Stimulated activated CD8-positive, alpha-beta memory T cell treated with anti-CD3 and anti-CD28 coated beads, Interleukin-12 subunit alpha, Interleukin-12 subunit beta, amount 100 ng/mL, for 24 hours (primary cell): ENCODE data around the gene RFT1.
A peak's percentile ranks its signal among the peaks of the same experiment; 100 is the strongest.

Source experiments
- DNase-seq: peaks from one replicate; pipeline ENCODE4 v3.0.0-alpha.2; 2020; ENCODE audit errors: extremely low read depth

RFT1 gene

DNA sequence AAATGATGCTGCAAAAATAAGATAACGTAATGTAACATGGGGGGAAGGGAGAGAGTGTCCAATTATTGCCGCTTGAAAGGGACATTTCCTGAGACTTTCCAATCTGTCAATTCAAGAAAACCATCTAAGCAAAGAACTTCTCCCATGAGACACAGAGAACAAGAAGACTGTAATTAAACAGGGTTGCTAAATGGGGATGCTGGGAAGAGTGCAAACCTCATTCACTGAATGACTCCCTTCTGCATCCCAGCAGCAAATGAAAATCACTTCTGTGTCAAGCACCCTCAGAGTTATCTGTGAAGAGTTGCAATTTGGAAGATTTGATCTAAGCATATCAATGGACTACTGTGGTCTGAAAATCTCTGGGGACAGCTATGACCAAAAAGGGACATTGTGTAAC lies 3.6 kb downstream of the RFT1 start:
- DNase-seq, result no peak

DNA sequence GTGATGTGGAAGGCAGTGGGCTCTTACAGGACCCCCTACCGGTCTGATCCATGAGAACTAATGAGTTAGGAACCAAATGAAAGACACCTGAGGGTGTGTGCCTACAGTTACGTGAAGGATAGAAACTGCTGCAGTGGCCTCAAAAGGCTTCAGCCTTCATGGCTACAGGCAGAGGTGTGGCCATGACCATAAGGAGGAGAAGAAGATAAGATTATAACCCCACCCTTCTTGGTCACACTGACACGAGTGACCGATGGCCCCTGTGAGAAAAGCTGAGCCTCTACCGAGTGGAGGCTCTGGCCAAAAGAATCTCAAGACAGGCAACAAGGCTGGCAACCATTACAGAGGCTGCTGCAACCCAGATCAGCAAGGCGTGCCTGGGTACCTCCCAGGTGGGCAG lies 6.3 kb downstream of the RFT1 start:
- DNase-seq, result no peak

DNA sequence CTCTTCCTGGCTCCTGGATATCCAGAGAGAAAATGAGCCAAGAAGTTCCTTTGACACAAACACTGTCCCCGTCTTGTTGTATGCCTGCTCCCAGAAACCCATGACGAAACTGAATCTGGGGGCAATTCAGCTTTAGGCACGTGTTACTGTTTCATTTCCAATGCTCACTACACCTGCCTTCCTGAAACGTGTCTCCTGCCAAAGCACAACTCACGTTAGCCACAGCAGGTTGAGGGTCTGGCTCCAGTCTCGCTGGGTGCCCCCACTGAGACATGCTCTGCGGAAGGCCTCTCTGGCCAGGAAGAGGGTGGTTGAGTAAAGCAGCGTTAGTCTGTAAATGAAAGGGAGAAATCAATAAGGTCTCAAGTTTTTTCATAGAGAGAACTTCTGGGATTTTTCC lies 6.7 kb downstream of the RFT1 start:
- DNase-seq, result no peak

GRCh38 chr3:53122933-53123305 lies 7.3 kb downstream of the RFT1 start:
- no peak for DNase-seq

- DNase-seq, result no peak
These were observed 7.8 kb downstream of the RFT1 start for GRCh38 chr3:53122255-53122932.

GRCh38 chr3:53120336-53120735 lies 9.9 kb downstream of the RFT1 start:
- DNase-seq, result no peak

DNA sequence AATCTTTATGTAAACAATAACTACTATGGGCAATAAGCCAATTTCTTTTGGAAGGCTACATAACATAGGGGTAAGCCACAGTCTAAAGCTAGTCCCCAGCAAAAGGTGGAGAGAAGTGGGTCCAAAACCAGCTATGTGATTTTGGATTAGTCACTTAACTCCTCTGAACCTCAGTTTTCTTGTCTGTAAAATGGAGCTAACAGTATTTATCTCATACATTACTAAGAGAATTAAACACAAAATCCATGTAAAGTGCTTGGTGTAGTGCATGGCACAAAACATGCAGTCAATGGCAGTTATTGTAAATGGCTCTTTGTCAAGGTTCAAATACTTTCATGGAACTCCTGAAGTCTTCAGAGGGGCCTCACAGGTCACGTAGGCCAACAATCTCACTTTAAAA lies 13.3 kb downstream of the RFT1 start:
- DNase-seq, result no peak

DNA sequence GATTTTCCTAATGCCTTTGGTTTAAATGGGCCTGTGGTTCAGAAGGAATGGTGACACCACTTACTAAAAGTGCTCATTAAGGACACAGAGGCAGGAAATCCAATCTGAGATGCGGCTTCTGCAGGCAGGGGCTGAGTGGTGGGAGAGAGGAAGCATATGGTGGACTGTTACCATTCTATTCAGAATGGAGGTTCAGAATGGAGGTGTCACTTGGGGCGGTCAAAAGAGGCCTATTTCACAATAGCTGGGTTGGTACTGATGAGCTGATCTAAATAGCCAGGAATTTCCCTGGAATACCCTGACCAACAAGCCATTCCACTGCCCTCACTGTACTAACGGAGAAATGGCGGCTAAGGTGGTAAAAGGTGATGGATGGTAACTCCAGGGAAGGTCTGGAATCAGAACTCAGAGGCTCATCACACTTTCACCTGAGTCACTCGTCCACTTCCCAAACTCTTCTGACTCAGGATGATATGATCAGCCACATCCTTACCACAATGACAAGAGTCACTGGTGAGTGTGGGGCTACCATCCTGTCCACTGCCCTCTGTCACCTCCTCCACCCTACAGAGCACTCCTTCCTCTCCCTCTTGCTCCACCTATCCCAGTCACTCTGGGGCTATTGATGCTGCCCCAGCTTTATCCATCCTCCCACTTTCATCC lies 15.7 kb downstream of the RFT1 start:
- no peak for DNase-seq

DNA sequence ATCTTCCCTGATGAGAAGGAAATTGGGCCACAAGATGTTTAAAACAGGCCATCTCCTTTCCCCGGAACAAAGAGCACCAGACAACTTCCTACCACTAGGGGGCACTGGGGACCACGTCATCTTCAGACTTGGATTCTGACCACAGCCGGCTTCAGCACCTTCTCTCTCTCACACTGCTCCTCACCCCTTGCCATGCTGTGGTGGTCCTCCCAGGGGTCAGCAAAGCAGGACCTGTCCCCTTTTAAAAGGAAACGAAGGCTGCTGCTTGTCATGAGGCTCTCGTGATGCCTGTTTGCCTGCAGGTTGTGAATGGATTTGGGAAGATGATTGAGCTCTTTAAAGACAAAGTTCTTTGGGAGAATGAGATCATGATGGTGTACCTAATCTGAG lies 16.2 kb downstream of the RFT1 start:
- peak; percentile 54 for DNase-seq

GRCh38 chr3:53113293-53114010 lies 16.8 kb downstream of the RFT1 start:
- no peak for DNase-seq

GRCh38 chr3:53111822-53112221 lies 18.4 kb downstream of the RFT1 start:
- DNase-seq, result no peak

GRCh38 chr3:53109891-53110771 lies 20.1 kb downstream of the RFT1 start:
- DNase-seq, result no peak

- no peak for DNase-seq
These were observed 21.0 kb downstream of the RFT1 start for GRCh38 chr3:53109190-53109589.

- DNase-seq, result no peak
These were observed 25.5 kb downstream of the RFT1 start for GRCh38 chr3:53104762-53105161.

GRCh38 chr3:53103397-53104296 lies 26.6 kb downstream of the RFT1 start:
- no peak for DNase-seq

GRCh38 chr3:53102601-53103147 lies 27.6 kb downstream of the RFT1 start:
- DNase-seq, result no peak

GRCh38 chr3:53101956-53102355 lies 28.3 kb downstream of the RFT1 start:
- DNase-seq, result no peak

DNA sequence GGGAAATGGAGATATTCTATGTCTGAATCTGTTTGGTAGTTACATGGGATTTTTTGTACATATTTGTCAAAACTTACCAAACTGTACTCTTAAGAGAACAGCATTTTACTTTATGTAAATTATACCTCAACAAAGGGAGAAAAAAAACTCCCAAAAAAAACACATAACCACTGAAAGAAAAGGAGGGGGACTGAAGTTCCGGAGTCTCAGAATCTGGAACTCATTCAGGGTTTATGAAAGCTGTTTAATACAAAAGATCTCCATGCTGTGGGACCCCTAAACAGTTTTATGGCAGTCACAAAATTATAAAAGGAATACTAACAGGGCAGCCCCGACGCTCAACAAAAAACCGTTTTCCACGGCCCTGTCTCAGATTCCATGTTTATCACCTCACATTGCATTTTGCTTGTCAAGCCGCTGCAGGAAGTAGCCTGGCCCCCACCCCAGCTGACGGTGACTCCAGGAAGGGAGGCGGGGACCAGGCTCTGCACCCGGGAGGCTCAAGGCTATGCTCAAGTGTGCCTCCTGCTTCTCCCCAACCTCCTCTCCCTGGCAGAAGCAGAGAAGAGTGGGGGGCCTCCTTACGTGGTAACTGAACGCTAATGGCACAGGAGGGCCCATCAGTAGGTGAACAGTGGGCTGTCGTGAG lies 29.3 kb downstream of the RFT1 start:
- DNase-seq, result no peak

DNA sequence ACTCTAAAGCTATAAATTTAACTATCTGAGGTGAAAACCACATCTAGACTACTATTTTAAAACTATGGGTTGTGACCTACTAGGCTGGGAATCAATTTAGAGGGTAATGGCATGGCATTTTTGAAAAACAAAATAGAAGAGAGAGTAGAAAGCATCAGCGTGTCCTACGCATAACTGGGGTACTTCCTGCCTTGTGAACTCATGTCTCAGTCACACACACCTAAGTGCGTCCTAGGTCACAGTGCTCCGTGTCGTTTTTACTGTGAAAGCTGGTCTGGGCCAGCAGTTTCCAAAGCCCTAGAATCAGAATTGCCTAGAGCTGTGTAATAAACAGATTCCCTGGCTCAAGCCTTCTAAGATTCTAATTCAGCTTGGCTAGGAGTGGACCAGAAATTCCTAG lies 32.3 kb downstream of the RFT1 start:
- no peak for DNase-seq

DNA sequence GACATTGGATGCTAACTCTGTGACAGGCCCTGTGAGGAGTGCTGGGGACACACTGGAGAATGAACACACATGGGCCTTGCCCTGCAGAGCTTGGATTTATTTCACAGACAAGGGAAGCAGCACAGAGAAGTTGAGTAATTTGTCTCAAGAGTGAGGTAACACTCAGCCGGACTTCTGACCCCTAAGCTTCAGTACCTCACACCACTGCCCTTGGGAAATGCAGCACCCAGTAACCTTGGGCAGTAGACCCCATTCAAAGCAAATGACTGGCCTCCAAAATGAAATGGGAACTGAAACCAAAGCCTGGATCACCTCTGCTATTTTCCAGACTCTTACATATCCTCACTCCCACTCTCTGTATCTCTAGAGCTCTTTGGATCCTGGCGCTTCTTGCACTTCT lies 37.3 kb downstream of the RFT1 start:
- DNase-seq, result no peak
